Stomach (tissue), 4 donors: Measurements from ENCODE around the gene SEC24D.

Experiments
- CTCF ChIP-seq, 7 experiments: fragments of 450-650 bp in 4 of 7; fragments of 200-600 bp in 3 of 7; sonication (generic) in 3 of 7; IDR thresholded peaks; one replicate each; pipeline ENCODE4 v1.5.1; 2016 to 2019; ENCODE audit warnings: antibody characterized with exemption in 7 of 7, control low read depth in 2 of 7, mild to moderate bottlenecking in 1 of 7
- EP300 ChIP-seq: sonication (generic); formaldehyde crosslinking; IDR thresholded peaks from one replicate; pipeline ENCODE4 v1.6.1; 2017; ENCODE audit warnings: antibody characterized with exemption
- POLR2A ChIP-seq, 4 donors: fragments of 450-650 bp; IDR thresholded peaks; one replicate each; pipeline ENCODE4 v1.6.1; 2016; ENCODE audit warnings: antibody characterized with exemption in 4 of 4, control low read depth in 2 of 4, mild to moderate bottlenecking in 1 of 4, moderate library complexity in 1 of 4

DNA sequence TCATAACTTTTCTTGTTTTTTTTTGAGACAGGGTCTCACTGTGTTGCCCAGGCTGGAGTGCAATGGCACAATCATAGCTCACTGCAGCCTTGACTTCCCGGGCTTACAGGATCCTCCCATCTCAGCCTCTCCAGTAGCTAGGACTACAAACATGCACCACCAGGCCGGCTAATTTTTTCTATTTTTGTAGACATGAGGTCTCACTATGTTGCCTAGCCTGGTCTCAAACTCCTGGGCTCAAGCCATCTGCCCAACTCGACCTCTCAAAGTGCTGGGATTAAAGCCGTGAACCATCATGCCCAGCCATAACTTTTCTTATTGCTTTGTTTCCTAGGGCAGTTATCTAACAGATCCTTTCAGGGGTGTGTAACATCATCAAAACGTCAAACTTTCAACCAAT is 11.8 kb downstream of the SEC24D start:
- TF ChIP-seq CTCF (IDR thresholded peaks at IDR 0.05) (no peak), POLR2A (IDR thresholded peaks at IDR 0.05) (no peak), EP300 (no peak)
